ENCODE data around the gene ABCA3.

Gene ABCA3

GRCh38 chr16:2292221-2292620 lies 48.3 kb downstream of the ABCA3 start:
- TF ChIP-seq TEAD4 (IDR thresholded peaks at IDR 0.05) (no peak), EGR1 (IDR thresholded peaks at IDR 0.05) (no peak), TCF12 (IDR thresholded peaks at IDR 0.05; ENCODE audit: low read depth) (no peak), TAF1 (IDR thresholded peaks at IDR 0.05; ENCODE audit: low read depth) (no peak), MAX (IDR thresholded peaks at IDR 0.05) (no peak), ZBTB7A (IDR thresholded peaks at IDR 0.05; ENCODE audit: low read depth) (no peak), FOXM1 (IDR thresholded peaks at IDR 0.05; ENCODE audit: borderline replicate concordance, low read depth) (no peak), YY1 (IDR thresholded peaks at IDR 0.05; ENCODE audit: low read depth) (no peak), CREB1 (IDR thresholded peaks at IDR 0.05; ENCODE audit: low read depth) (no peak), CEBPB (IDR thresholded peaks at IDR 0.05) (no peak), REST (IDR thresholded peaks at IDR 0.05; ENCODE audit: low read depth) (no peak), NFIC (IDR thresholded peaks at IDR 0.05) (no peak), USF1 (IDR thresholded peaks at IDR 0.05) (no peak), RAD21 (IDR thresholded peaks at IDR 0.05; ENCODE audit: low read depth) (no peak), EP300 (IDR thresholded peaks at IDR 0.05; ENCODE audit: borderline replicate concordance) (no peak)

DNA sequence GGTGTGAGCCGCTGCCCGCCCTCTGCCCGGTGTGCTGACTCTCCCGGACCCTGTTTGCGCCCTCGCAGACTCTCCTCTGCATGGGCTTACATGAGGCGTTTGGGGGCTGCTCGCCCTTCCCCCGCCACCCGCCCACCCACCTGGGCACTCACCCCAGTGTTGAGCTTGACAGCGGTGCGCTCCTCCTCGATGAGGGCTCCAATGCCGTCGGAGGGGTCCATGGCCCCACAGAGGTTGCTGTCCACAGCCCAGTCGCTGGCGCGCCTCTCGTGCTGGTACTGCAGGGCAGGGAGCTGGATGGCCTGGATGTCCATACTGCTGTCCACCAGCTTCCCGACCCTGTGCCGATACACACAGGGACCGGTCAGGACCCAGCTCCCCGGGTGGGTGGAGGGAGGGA lies 51.2 kb downstream of the ABCA3 start:
- no peak for TF ChIP-seq NFIC (IDR thresholded peaks at IDR 0.05)
- TF ChIP-seq TAF1 (IDR thresholded peaks at IDR 0.05; ENCODE audit: low read depth): no peak

DNA sequence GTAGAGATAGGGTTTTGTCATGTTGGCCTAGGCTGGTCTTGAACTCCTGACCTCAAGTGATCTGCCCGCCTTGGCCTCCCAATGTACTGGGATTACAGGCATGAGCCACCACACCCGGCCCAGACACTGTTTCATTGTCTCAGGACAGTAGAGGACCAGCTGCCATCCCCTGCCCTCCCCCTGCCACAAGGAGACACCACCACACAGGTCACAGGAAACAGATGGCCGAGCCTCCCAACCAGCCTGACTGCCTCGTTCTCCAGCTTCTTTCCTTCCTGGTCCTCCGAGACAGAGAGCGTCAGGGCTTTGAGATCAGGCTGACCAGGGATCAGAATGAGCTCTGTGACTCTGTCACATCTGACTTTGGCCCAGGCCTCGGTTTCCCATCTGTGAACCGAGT lies 51.8 kb downstream of the ABCA3 start:
- TF ChIP-seq USF1 (IDR thresholded peaks at IDR 0.05) (no peak), YY1 (IDR thresholded peaks at IDR 0.05; ENCODE audit: low read depth) (no peak), TAF1 (IDR thresholded peaks at IDR 0.05; ENCODE audit: low read depth) (no peak), EP300 (IDR thresholded peaks at IDR 0.05; ENCODE audit: borderline replicate concordance) (no peak), ZBTB7A (IDR thresholded peaks at IDR 0.05; ENCODE audit: low read depth) (no peak), NFIC (IDR thresholded peaks at IDR 0.05) (no peak)

GRCh38 chr16:2287916-2288547 lies 52.5 kb downstream of the ABCA3 start:
- TF ChIP-seq USF1 (IDR thresholded peaks at IDR 0.05): no peak
- no peak for TF ChIP-seq TAF1 (IDR thresholded peaks at IDR 0.05; ENCODE audit: low read depth)
- no peak for TF ChIP-seq CREB1 (IDR thresholded peaks at IDR 0.05; ENCODE audit: low read depth)
- TF ChIP-seq YY1 (IDR thresholded peaks at IDR 0.05; ENCODE audit: low read depth): no peak
- no peak for TF ChIP-seq REST (IDR thresholded peaks at IDR 0.05; ENCODE audit: low read depth)

GRCh38 chr16:2286550-2286949 lies 54.0 kb downstream of the ABCA3 start:
- TF ChIP-seq REST (IDR thresholded peaks at IDR 0.05; ENCODE audit: low read depth) (no peak), YY1 (IDR thresholded peaks at IDR 0.05; ENCODE audit: low read depth) (no peak), ZBTB7A (IDR thresholded peaks at IDR 0.05; ENCODE audit: low read depth) (no peak), FOXM1 (IDR thresholded peaks at IDR 0.05; ENCODE audit: borderline replicate concordance, low read depth) (no peak), TAF1 (IDR thresholded peaks at IDR 0.05; ENCODE audit: low read depth) (no peak), EGR1 (IDR thresholded peaks at IDR 0.05) (no peak), EP300 (IDR thresholded peaks at IDR 0.05; ENCODE audit: borderline replicate concordance) (no peak), NFIC (IDR thresholded peaks at IDR 0.05) (no peak), TEAD4 (IDR thresholded peaks at IDR 0.05) (no peak), USF1 (IDR thresholded peaks at IDR 0.05) (no peak), RAD21 (IDR thresholded peaks at IDR 0.05; ENCODE audit: low read depth) (no peak), CREB1 (IDR thresholded peaks at IDR 0.05; ENCODE audit: low read depth) (no peak), MAX (IDR thresholded peaks at IDR 0.05) (no peak), CEBPB (IDR thresholded peaks at IDR 0.05) (no peak), TCF12 (IDR thresholded peaks at IDR 0.05; ENCODE audit: low read depth) (no peak)

Measured in Ishikawa (cell line).